ENCODE measurements around the gene MYOM1.

DNA sequence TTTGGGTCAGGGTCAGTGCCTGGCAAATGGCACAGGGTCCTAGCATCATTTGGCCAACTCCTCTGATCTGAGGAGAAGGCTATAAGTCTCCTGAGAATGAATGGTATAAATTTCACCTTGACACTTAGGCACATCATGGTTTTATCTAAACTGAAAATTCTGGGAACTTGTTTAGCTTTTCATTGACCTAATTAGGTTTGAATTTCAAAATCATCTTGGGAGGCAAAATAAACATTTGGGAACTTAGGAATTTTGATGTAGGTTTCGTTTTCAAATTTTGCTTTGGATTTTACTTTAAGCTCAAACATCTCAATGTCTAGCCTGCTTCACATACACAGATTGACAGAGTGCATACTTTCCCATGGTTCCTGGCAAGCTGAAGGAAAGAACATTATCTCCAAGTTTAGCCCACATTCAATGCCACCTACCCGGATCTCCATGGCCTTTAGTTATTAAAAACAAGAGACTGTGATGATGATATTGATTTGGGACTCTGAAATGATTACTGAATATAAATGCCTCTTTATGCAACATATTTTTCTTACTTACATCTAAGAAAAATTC lies 44.5 kb downstream of the MYOM1 start:
- TF ChIP-seq, protein P1, sequence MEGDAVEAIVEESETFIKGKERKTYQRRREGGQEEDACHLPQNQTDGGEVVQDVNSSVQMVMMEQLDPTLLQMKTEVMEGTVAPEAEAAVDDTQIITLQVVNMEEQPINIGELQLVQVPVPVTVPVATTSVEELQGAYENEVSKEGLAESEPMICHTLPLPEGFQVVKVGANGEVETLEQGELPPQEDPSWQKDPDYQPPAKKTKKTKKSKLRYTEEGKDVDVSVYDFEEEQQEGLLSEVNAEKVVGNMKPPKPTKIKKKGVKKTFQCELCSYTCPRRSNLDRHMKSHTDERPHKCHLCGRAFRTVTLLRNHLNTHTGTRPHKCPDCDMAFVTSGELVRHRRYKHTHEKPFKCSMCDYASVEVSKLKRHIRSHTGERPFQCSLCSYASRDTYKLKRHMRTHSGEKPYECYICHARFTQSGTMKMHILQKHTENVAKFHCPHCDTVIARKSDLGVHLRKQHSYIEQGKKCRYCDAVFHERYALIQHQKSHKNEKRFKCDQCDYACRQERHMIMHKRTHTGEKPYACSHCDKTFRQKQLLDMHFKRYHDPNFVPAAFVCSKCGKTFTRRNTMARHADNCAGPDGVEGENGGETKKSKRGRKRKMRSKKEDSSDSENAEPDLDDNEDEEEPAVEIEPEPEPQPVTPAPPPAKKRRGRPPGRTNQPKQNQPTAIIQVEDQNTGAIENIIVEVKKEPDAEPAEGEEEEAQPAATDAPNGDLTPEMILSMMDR (IDR thresholded peaks at IDR 0.05), result no peak
- no peak for TF ChIP-seq POLR2A (IDR thresholded peaks at IDR 0.05)

Data from sigmoid colon (tissue), 3 donors.